HepG2 (cell line): ENCODE measurements around the gene EMC9. TPM values are rescaled to one million over a fixed set of nuclear protein-coding genes. Genes with fewer than 3 reads are reported as not detected.
A peak's percentile ranks its signal among the peaks of the same experiment; 100 is the strongest.

Experiments
- ATAC-seq: fragments of 200-7000 bp; cut with Tn5 transposase; 3 replicates; pipeline ENCODE4 v1.9.1; 2020; ENCODE audit warnings: mild to moderate bottlenecking, moderate library complexity
- BruUV-seq: library from RNA; stranded (reverse); fragments of 400-500 nt; replicated peaks from 2 replicates; lab custom pipeline; 2021; lab: Mats Ljungman, UMichigan
- CTCF ChIA-PET: fragments of 300-600 bp; formaldehyde crosslinking; extraction: SDS; loops from one replicate; lab custom pipeline; 2021; ENCODE audit warnings: low total read pairs, inconsistent platforms, low intra/inter-chr PET ratio; lab: Yijun Ruan, JAX
- POLR2A ChIA-PET: fragments of 350-600 bp; sonication (Branson Sonifier 250); formaldehyde crosslinking; loops from one replicate; lab custom pipeline; 2020; ENCODE audit warnings: antibody characterized with exemption, inconsistent platforms; lab: Yijun Ruan, JAX
- DNase-seq: peaks from one replicate; pipeline ENCODE4 v3.0.0-alpha.2; 2015; ENCODE audit warnings: low spot score
- FAIRE-seq: peaks from 3 replicates; lab custom pipeline; 2011; peaks lifted over from hg19 to GRCh38; lab: Jason Lieb, UNC
- H2AFZ ChIP-seq: one replicate; pipeline ENCODE4 v1.6.1; 2011; ENCODE audit warnings: low read length, inconsistent platforms
- H3K27ac ChIP-seq: fragments of 300-600 bp; 3 replicates; pipeline ENCODE4 v1.8.0; 2011; ENCODE audit warnings: mixed run types, mild to moderate bottlenecking, mixed read lengths, low read length, inconsistent platforms; ENCODE audit not compliant: insufficient read depth; ENCODE audit errors: extremely low read length
- H3K27me3 ChIP-seq, 2 experiments: fragments of 200-600 bp in 1 of 2; 2 replicates in 1 of 2; 3 replicates in 1 of 2; pipeline versions ENCODE4 v1.6.0 to v1.8.0; 2011; ENCODE audit warnings: low read length in 2 of 2, mild to moderate bottlenecking in 2 of 2, moderate library complexity in 2 of 2, inconsistent platforms in 1 of 2; ENCODE audit not compliant: insufficient read depth in 2 of 2, control insufficient read depth in 1 of 2
- H3K36me3 ChIP-seq, 2 experiments: fragments of 200-600 bp in 1 of 2; replicated peaks in 1 of 2; 2 replicates in 1 of 2; 3 replicates in 1 of 2; pipeline versions ENCODE4 v1.5.1 to v1.8.0; 2011; ENCODE audit warnings: low read length in 2 of 2, inconsistent platforms in 1 of 2; ENCODE audit not compliant: insufficient read depth in 2 of 2, control insufficient read depth in 1 of 2
- H3K4me1 ChIP-seq: 2 replicates; pipeline ENCODE4 v1.5.1; 2012; ENCODE audit warnings: low read length, inconsistent platforms; ENCODE audit not compliant: insufficient read depth
- H3K4me2 ChIP-seq: 2 replicates; pipeline ENCODE4 v1.6.0; 2011; ENCODE audit warnings: low read depth, low read length, inconsistent platforms
- H3K4me3 ChIP-seq, 3 experiments: fragments of 200-600 bp in 1 of 3; sonication (generic), shearing (Covaris generic) in 1 of 3; replicated peaks in 1 of 3; 2 replicates each; pipeline ENCODE4 v1.5.1; 2011 to 2016; ENCODE audit warnings: low read length in 3 of 3, inconsistent platforms in 2 of 3, low read depth in 2 of 3, mild to moderate bottlenecking in 2 of 3, control low read depth in 1 of 3, mixed read lengths in 1 of 3; ENCODE audit not compliant: insufficient read depth in 1 of 3
- H3K79me2 ChIP-seq: one replicate; pipeline ENCODE4 v1.6.1; 2011; ENCODE audit warnings: low read length, inconsistent platforms; ENCODE audit not compliant: insufficient read depth
- H3K9ac ChIP-seq: 2 replicates; pipeline ENCODE4 v1.6.0; 2011; ENCODE audit warnings: mild to moderate bottlenecking, low read depth, low read length, inconsistent platforms; ENCODE audit not compliant: insufficient read depth
- H3K9me3 ChIP-seq: 2 replicates; pipeline ENCODE4 v1.5.1; 2012; ENCODE audit warnings: mild to moderate bottlenecking, low read length
- H4K20me1 ChIP-seq: 2 replicates; pipeline ENCODE4 v1.6.0; 2011; ENCODE audit warnings: inconsistent platforms, mild to moderate bottlenecking, low read length, moderate library complexity; ENCODE audit not compliant: insufficient read depth
- BRF2 ChIP-seq: sonication (generic); formaldehyde crosslinking; IDR thresholded peaks from 2 replicates; pipeline ENCODE4 v1.8.1; 2022; ENCODE audit warnings: mild to moderate bottlenecking, missing genetic modification reagents
- GABPB1 ChIP-seq: IDR thresholded peaks from 2 replicates; pipeline ENCODE4 v1.6.1; 2016; ENCODE audit warnings: mild to moderate bottlenecking, missing genetic modification reagents, moderate library complexity, missing compliant biosample characterization
- JUNB ChIP-seq: sonication (generic); formaldehyde crosslinking; IDR thresholded peaks from 2 replicates; pipeline ENCODE4 v1.8.0; 2022; ENCODE audit warnings: missing genetic modification reagents, mild to moderate bottlenecking, borderline replicate concordance
- MTA1 ChIP-seq: sonication (generic); formaldehyde crosslinking; IDR thresholded peaks from 2 replicates; pipeline ENCODE4 v1.4.0; 2020; ENCODE audit warnings: missing genetic modification reagents, mild to moderate bottlenecking, borderline replicate concordance
- RBFOX2 ChIP-seq: fragments of 200-400 bp; formaldehyde crosslinking; IDR thresholded peaks from 2 replicates; pipeline ENCODE4 v1.6.1; 2017; ENCODE audit warnings: low read depth, mild to moderate bottlenecking, low read length
- YEATS2 ChIP-seq: sonication (generic); formaldehyde crosslinking; IDR thresholded peaks from 2 replicates; pipeline ENCODE4 v1.4.0; 2020; ENCODE audit warnings: missing genetic modification reagents, borderline replicate concordance
- ZNF124 ChIP-seq: sonication (generic); formaldehyde crosslinking; IDR thresholded peaks from 2 replicates; pipeline ENCODE4 v1.4.0; 2020; ENCODE audit warnings: missing genetic modification reagents
- ZNF251 ChIP-seq: sonication (generic); formaldehyde crosslinking; IDR thresholded peaks from 2 replicates; pipeline ENCODE4 v1.9.0; 2021; ENCODE audit warnings: mild to moderate bottlenecking, missing genetic modification reagents
- ZNF513 ChIP-seq: sonication (generic); formaldehyde crosslinking; conservative IDR thresholded peaks from 2 replicates; pipeline ENCODE4 v1.5.0; 2020; ENCODE audit warnings: missing genetic modification reagents
- ZNF563 ChIP-seq: sonication (generic); formaldehyde crosslinking; IDR thresholded peaks from 2 replicates; pipeline ENCODE4 v1.8.0; 2022; ENCODE audit warnings: mild to moderate bottlenecking, moderate library complexity, missing genetic modification reagents
- ZNF572 ChIP-seq: sonication (generic); formaldehyde crosslinking; IDR thresholded peaks from 2 replicates; pipeline ENCODE4 v1.5.1; 2020; ENCODE audit warnings: mild to moderate bottlenecking, missing genetic modification reagents
- ZNF7 ChIP-seq: IDR thresholded peaks from 2 replicates; pipeline ENCODE4 v1.6.1; 2016; ENCODE audit warnings: missing biosample characterization, missing genetic modification reagents
- ZSCAN29 ChIP-seq: sonication (generic); formaldehyde crosslinking; conservative IDR thresholded peaks from 2 replicates; pipeline ENCODE4 v1.4.0; 2020; ENCODE audit warnings: mild to moderate bottlenecking, missing genetic modification reagents
- WGBS: methylation state at CpG from one replicate; pipeline ENCODE4 v1.1.6; 2017; ENCODE audit warnings: low lambda C conversion rate; 5-methylcytosine and 5-hydroxymethylcytosine counted together
- in situ Hi-C: cut with HindIII; loops from 2 replicates; pipeline ENCODE4 v1.10.0; 2017; ENCODE audit warnings: low pct_unique_long_range_greater_than_20kb; ENCODE audit not compliant: extremely low pct_ligation_motif_present
- intact Hi-C: fragments of 100-400 bp; cut with micrococcal nuclease; formaldehyde crosslinking; loops from one replicate; pipeline ENCODE4 v1.10.0; 2022; ENCODE audit not compliant: unreplicated experiment
- polyA plus RNA-seq, 8 experiments: library from polyadenylated mRNA; depleted of rRNA in 3 of 8; stranded (reverse) in 7 of 8; unstranded in 1 of 8; fragments of >200 nt; fragmentation: Illumina TruSeq in 4 of 8; extraction: Trizol in 4 of 8; gene quantifications; 2 replicates each; pipeline versions ENCODE4 v1.2.1 to v1.2.3, GENCODE V29; 2011 to 2016; ENCODE audit warnings: low read depth in 4 of 8, missing spikeins in 1 of 8, mixed read lengths in 1 of 8; ENCODE audit not compliant: insufficient read depth in 1 of 8
- total RNA-seq, 5 experiments: library from RNA; depleted of rRNA; stranded (reverse); fragments of >200 nt; fragmentation: Illumina TruSeq; extraction: Trizol; gene quantifications; 2 replicates each; pipeline ENCODE4 v1.2.3, GENCODE V29; 2016; ENCODE audit warnings: low read depth in 1 of 5

Gene EMC9
- total and polyA plus RNA-seq, 2 of the 13 experiments (the other 11 are each of a cell fraction or from before 2014, with no cell fraction given): 60.5 to 78.7 TPM

- Histone ChIP-seq H3K79me2 (peaks cover 5% of the 10 kb centered on the region), H3K36me3 (peaks cover 30 to 40% of the 10 kb centered on the region in 2 experiments; a peak in 4 of 5 replicates), H3K4me2 (no peak overlapping the region), H3K9me3 (no peaks in the 10 kb centered on the region), H3K4me1 (peaks cover 17% of the 10 kb centered on the region), H2AFZ (no peak overlapping the region), H3K4me3 (no peak overlapping the region), H3K9ac (no peak overlapping the region), H3K27me3 (no peaks in the 10 kb centered on the region; a peak in 1 of 5 replicates), H3K27ac (no peak overlapping the region), H4K20me1 (no peaks in the 10 kb centered on the region)
- 92% methylated on average over 5 of the region's 5 CpGs for WGBS
- ATAC-seq (no peak), FAIRE-seq (no peak), DNase-seq (no peak)
- in situ Hi-C loops (no loop called here), intact Hi-C loops (no loop called here)
- POLR2A ChIA-PET: interaction anchor here (1.1 to 2.0 kb wide), 4 partner anchors 11 to 30 kb away, joined by 3 to 10 read pairs (median 4); partner anchors contain the start of genes EMC9, PSME1 and PSME2
- TF ChIP-seq YEATS2 (no peak), ZNF124 (CRISPR knock-in tag) (no peak), ZNF572 (CRISPR knock-in tag) (0 out of 2 replicates have a peak, but pooled peaks have one; percentile 30), ZNF563 (CRISPR knock-in tag) (0 out of 2 replicates have a peak, but pooled peaks have one; percentile 24), ZNF7 (CRISPR knock-in tag) (no peak), JUNB (CRISPR knock-in tag) (no peak)
- CTCF ChIA-PET: no interaction called here
- BruUV-seq: no TSS peak
Measured at GRCh38 chr14:24165785-24166184, 24.4 kb upstream of the EMC9 start.

- H3K9me3 ChIP-seq: no peaks in the 10 kb centered on the region
- BruUV-seq: no TSS peak
- intact Hi-C loops (no loop called here), in situ Hi-C loops (loop anchor here (5.0 kb wide), 1 partner anchor 107 kb away; no protein-coding TSS in a partner anchor)
- DNase-seq: no peak
- peaks cover 5% of the 10 kb centered on the region for H3K79me2 ChIP-seq
- no peak overlapping the region for H3K4me2 ChIP-seq
- 98% methylated on average over 14 of the region's 14 CpGs for WGBS
- no peak for ATAC-seq
- H3K27ac ChIP-seq: no peak overlapping the region
- ChIA-PET POLR2A (interaction anchor here (0.7 to 2.0 kb wide), 6 partner anchors 13 to 78 kb away, joined by 3 to 10 read pairs (median 4); partner anchors contain the start of genes DCAF11, EMC9, NRL and PCK2), CTCF (no interaction called here)
- no peak for FAIRE-seq
- no peak overlapping the region for H3K9ac ChIP-seq
- H3K4me1 ChIP-seq: peaks cover 28% of the 10 kb centered on the region
- no peaks in the 10 kb centered on the region for H4K20me1 ChIP-seq
- H2AFZ ChIP-seq: no peak overlapping the region
- H3K27me3 ChIP-seq: no peaks in the 10 kb centered on the region; a peak in 1 of 5 replicates
- H3K36me3 ChIP-seq: peaks cover 40 to 51% of the 10 kb centered on the region in 2 experiments; a peak in 4 of 5 replicates
- no peak overlapping the region for H3K4me3 ChIP-seq
- TF ChIP-seq RBFOX2 (peak; percentile 64), ZNF251 (no peak), GABPB1 (CRISPR knock-in tag) (peak; percentile 22; the same call in 1 of the 2 replicates), ZSCAN29 (no peak), MTA1 (CRISPR knock-in tag) (peak; percentile 60; the same call in 1 of the 2 replicates), ZNF513 (CRISPR knock-in tag) (no peak), BRF2 (no peak)
Measured at GRCh38 chr14:24164518-24164991, 23.2 kb upstream of the EMC9 start.
